Fibroblast of villous mesenchyme (primary cell): ENCODE measurements around the gene KCTD17. TPM values are rescaled to one million over a fixed set of nuclear protein-coding genes. Genes with fewer than 3 reads are reported as not detected.

Experiments used
- DNase-seq: peaks from one replicate; pipeline ENCODE4 v3.0.0-alpha.2; 2010; ENCODE audit warnings: low read depth
- H3K4me3 ChIP-seq: 2 replicates; pipeline ENCODE4 v1.5.1; 2011; ENCODE audit warnings: low read depth, mild to moderate bottlenecking, low read length
- CTCF ChIP-seq: IDR thresholded peaks from 2 replicates; pipeline ENCODE4 v1.5.1; 2012; ENCODE audit warnings: low read depth, mild to moderate bottlenecking, low read length; ENCODE audit not compliant: insufficient read depth
- total RNA-seq: library from RNA; depleted of rRNA; stranded (reverse); fragments of >200 nt; gene quantifications from 2 replicates; pipeline ENCODE4 v1.2.3, GENCODE V29; 2012

The KCTD17 gene
- 28.9 and 34.1 TPM in 2 replicates for total RNA-seq

GRCh38 chr22:37051391-37052385 is at the start of gene KCTD17:
Gene KCTD17 (plus strand): TSS chr22:37051742. CDS start chr22:37051761, 19 bp downstream.
- TF ChIP-seq CTCF = no peak
- peak within 1 kb of the TSS; percentile 66 for H3K4me3 ChIP-seq
- peak; percentile 62 for DNase-seq

- no peak for DNase-seq
- TF ChIP-seq CTCF = no peak
- H3K4me3 ChIP-seq = no peak overlapping the region
Observed at GRCh38 chr22:37001826-37002225, 49.7 kb upstream of the KCTD17 start.

GRCh38 chr22:37002633-37003032 is 48.9 kb upstream of the KCTD17 start:
- H3K4me3 ChIP-seq = no peak overlapping the region
- TF ChIP-seq CTCF = no peak
- DNase-seq = no peak

GRCh38 chr22:37007651-37008050 is 43.9 kb upstream of the KCTD17 start:
- H3K4me3 ChIP-seq = no peak overlapping the region
- no peak for TF ChIP-seq CTCF
- DNase-seq = no peak

- H3K4me3 ChIP-seq = no peak overlapping the region
- no peak for DNase-seq
- TF ChIP-seq CTCF = no peak
Observed at GRCh38 chr22:37008365-37008764, 43.2 kb upstream of the KCTD17 start.

GRCh38 chr22:37009490-37009889 is 42.1 kb upstream of the KCTD17 start:
- no peak for DNase-seq
- no peak for TF ChIP-seq CTCF
- no peak overlapping the region for H3K4me3 ChIP-seq
